Transverse colon (tissue), 4 donors: ENCODE data around the gene FOSL2. TPM values are rescaled to one million over a fixed set of nuclear protein-coding genes. Genes with fewer than 3 reads are reported as not detected.

Source experiments
- DNase-seq: peaks from one replicate; pipeline ENCODE4 v3.0.0-alpha.2; 2019
- H3K27ac ChIP-seq, 4 donors: fragments of 200-600 bp; sonication (generic); 2 replicates each; pipeline ENCODE4 v1.5.1; 2016 to 2018; ENCODE audit warnings: inconsistent platforms in 4 of 4
- H3K27me3 ChIP-seq: fragments of 200-600 bp; sonication (generic); 2 replicates; pipeline ENCODE4 v1.5.1; 2017; ENCODE audit warnings: inconsistent platforms
- H3K36me3 ChIP-seq, 4 donors: fragments of 200-600 bp; sonication (generic); 2 replicates each; pipeline ENCODE4 v1.5.1; 2017 to 2019; ENCODE audit warnings: inconsistent platforms in 4 of 4
- H3K4me1 ChIP-seq, 4 donors: fragments of 200-600 bp; sonication (generic); 2 replicates each; pipeline ENCODE4 v1.5.1; 2017 to 2020; ENCODE audit warnings: inconsistent platforms in 4 of 4
- H3K4me3 ChIP-seq, 4 donors: fragments of 200-600 bp; sonication (generic); 1 replicate in 1 of 4; 2 replicates in 3 of 4; pipeline versions ENCODE4 v1.5.1 to v1.6.1; 2017 to 2019; ENCODE audit warnings: inconsistent platforms in 4 of 4
- H3K9me3 ChIP-seq, 2 donors: fragments of 200-600 bp; sonication (generic); 2 replicates each; pipeline ENCODE4 v1.5.1; 2017 to 2019; ENCODE audit warnings: inconsistent platforms in 2 of 2
- EP300 ChIP-seq: sonication (generic); formaldehyde crosslinking; IDR thresholded peaks from one replicate; pipeline ENCODE4 v1.6.1; 2017; ENCODE audit warnings: antibody characterized with exemption, low read depth
- POLR2A ChIP-seq: fragments of 450-650 bp; IDR thresholded peaks from one replicate; pipeline ENCODE4 v1.6.1; 2016; ENCODE audit warnings: antibody characterized with exemption, mild to moderate bottlenecking, moderate library complexity
- POLR2AphosphoS5 ChIP-seq, 3 donors: sonication (generic); formaldehyde crosslinking; IDR thresholded peaks; one replicate each; pipeline ENCODE4 v1.6.1; 2016; ENCODE audit warnings: antibody characterized with exemption in 3 of 3
- WGBS, 2 donors: methylation state at CpG; one replicate each; pipeline ENCODE4 v1.1.5; 2018; ENCODE audit warnings: low coverage in 1 of 2; 5-methylcytosine and 5-hydroxymethylcytosine counted together
- in situ Hi-C, 4 donors: fragments of 200-750 bp; cut with MboI; loops; one replicate each; pipeline versions ENCODE4 v1.15.0 to v1.15.1; 2017; ENCODE audit warnings: low sequenced_read_pairs in 3 of 4, low pct_ligation_motif_present in 1 of 4, low pct_unique_long_range_greater_than_20kb in 1 of 4
- intact Hi-C: fragments of 100-400 bp; cut with DNase I; formaldehyde crosslinking; loops from one replicate; pipeline ENCODE4 v1.15.1; 2023; ENCODE audit warnings: low total_unique reads
- total RNA-seq, 4 donors: library from RNA; depleted of rRNA; stranded (reverse); fragments of >200 nt; gene quantifications; one replicate each; pipeline ENCODE4 v1.1.0, GENCODE V29; 2016
- TF ChIP-seq, protein P1 (sequence below), 5 experiments: fragments of 200-600 bp in 3 of 5; fragments of 450-650 bp in 2 of 5; sonication (generic) in 3 of 5; IDR thresholded peaks; 1 replicate in 2 of 5; 2 replicates in 3 of 5; pipeline ENCODE4 v1.5.1; 2016 to 2017; ENCODE audit warnings: antibody characterized with exemption in 5 of 5, inconsistent platforms in 3 of 5, mild to moderate bottlenecking in 2 of 5, moderate library complexity in 1 of 5

FOSL2 gene
- total RNA-seq, 4 donors from 2014 or later: 135 to 358 (median 233) TPM

DNA sequence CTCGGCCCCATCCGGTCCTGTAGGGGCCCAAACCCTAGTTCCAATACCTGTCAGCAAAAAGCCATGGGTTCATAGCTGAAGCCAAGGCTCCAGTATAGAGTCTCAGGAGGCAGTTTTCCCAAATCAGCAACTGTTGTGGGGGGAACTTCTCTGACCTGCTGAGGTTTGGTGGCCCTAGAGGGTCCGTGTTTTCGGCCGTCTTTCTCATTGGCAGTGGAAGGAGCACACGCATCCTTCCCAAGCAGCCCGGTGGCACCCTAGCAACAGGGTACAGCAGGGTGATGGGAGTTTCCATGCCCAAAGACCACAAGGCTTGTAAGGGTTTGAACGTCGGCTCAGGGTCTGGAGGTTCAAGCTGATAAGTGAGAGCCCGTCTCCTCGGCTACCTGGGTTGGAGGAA, 6.6 kb downstream of the FOSL2 start:
- Histone ChIP-seq H3K4me1 (peaks cover 49 to 75% (median 61%) of the 10 kb centered on the region in 4 donors), H3K4me3 (peak overlapping the region in 1 of 4 donors; percentile 99), H3K9me3 (no peaks in the 10 kb centered on the region), H3K36me3 (peaks cover 0 to 16% (median 6%) of the 10 kb centered on the region in 4 donors), H3K27ac (peak overlapping the region; percentile 100), H3K27me3 (no peaks in the 10 kb centered on the region)
- in situ Hi-C loops: no loop called here
- peak in 1 of 3 donors; percentile 10 for TF ChIP-seq POLR2AphosphoS5 (IDR thresholded peaks at IDR 0.05)
- TF ChIP-seq, protein P1, sequence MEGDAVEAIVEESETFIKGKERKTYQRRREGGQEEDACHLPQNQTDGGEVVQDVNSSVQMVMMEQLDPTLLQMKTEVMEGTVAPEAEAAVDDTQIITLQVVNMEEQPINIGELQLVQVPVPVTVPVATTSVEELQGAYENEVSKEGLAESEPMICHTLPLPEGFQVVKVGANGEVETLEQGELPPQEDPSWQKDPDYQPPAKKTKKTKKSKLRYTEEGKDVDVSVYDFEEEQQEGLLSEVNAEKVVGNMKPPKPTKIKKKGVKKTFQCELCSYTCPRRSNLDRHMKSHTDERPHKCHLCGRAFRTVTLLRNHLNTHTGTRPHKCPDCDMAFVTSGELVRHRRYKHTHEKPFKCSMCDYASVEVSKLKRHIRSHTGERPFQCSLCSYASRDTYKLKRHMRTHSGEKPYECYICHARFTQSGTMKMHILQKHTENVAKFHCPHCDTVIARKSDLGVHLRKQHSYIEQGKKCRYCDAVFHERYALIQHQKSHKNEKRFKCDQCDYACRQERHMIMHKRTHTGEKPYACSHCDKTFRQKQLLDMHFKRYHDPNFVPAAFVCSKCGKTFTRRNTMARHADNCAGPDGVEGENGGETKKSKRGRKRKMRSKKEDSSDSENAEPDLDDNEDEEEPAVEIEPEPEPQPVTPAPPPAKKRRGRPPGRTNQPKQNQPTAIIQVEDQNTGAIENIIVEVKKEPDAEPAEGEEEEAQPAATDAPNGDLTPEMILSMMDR (IDR thresholded peaks at IDR 0.05): no peak
- TF ChIP-seq EP300: no peak
- TF ChIP-seq POLR2A: no peak
- intact Hi-C loops: loop anchor here (5.0 to 10.0 kb wide), 2 partner anchors 234 to 627 kb away; partner anchors contain the start of gene MRPL33
- DNase-seq: no peak
- WGBS, 2 donors: 85% methylated on average over 11 of the region's 11 CpGs; no CpG with 5 or more reads in 1 of the 2 donors

DNA sequence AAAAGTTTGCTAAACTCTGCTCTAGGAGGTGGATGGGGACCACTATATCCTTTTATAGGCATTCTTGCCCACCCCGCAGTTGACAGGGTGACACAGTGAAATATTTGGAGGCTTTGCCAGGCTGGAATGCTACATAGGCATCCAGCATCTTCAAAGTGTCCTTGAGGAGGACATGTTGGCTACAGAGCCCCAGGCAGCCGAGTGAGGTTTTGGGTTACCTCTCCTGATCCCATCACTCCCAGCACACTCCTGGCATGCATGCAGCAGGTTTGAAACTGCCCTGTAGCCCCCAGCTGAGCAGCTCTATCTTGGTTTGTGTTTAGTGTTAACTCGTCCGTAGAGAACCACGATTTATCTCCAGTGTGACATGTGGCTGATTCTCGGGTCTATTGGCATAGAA, 7.3 kb downstream of the FOSL2 start:
- intact Hi-C loops: loop anchor here (5.0 to 10.0 kb wide), 2 partner anchors 235 to 628 kb away; partner anchors contain the start of gene MRPL33
- 12 to 60% methylated on average over 3 to 6 of the region's 6 CpGs for WGBS, 2 donors
- H3K4me3 ChIP-seq: peak overlapping the region in 1 of 4 donors; percentile 99

DNA sequence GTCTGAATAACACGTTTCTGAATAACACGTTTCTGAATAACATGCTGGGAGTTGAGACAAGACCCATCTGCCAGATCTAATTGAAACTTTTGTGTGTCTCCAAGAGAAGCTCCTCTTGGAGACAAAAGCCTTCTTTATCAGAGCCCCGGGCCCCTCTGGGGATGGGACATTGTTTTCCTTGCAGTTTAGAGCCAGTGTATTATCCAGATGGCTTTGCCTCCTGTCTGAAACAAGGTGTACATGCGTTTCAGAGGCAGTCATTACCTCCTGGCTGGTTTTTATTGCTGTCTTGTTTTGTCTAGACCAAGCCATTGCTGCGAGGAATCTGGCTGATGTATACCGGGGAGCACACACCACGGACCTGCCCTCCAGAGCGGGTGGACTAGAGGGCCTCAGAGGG, 7.8 kb downstream of the FOSL2 start:
- in situ Hi-C loops (loop anchor here in 2 of 4 donors (25.0 kb wide), 1 partner anchor 638 kb away; the partner anchor contains the start of gene MRPL33 (in 2 of the 2)), intact Hi-C loops (no loop called here)
- Histone ChIP-seq H3K4me3 (no peak overlapping the region), H3K9me3 (no peaks in the 10 kb centered on the region), H3K27ac (peak overlapping the region; percentile 100), H3K4me1 (peaks cover 52 to 79% (median 64%) of the 10 kb centered on the region in 4 donors), H3K36me3 (peaks cover 0 to 27% (median 15%) of the 10 kb centered on the region in 4 donors), H3K27me3 (no peaks in the 10 kb centered on the region)
- TF ChIP-seq, protein P1 (IDR thresholded peaks at IDR 0.05): no peak
- TF ChIP-seq POLR2AphosphoS5 (IDR thresholded peaks at IDR 0.05) (no peak), EP300 (no peak), POLR2A (no peak)
- DNase-seq: no peak
- WGBS, 2 donors: 0 to 42% methylated on average over 1 to 8 of the region's 8 CpGs

More for the DNA sequence above, 7.3 kb downstream of the FOSL2 start:
- Histone ChIP-seq H3K36me3 (peaks cover 0 to 23% (median 13%) of the 10 kb centered on the region in 4 donors), H3K27me3 (no peaks in the 10 kb centered on the region), H3K27ac (peak overlapping the region; percentile 100), H3K9me3 (no peaks in the 10 kb centered on the region), H3K4me1 (peaks cover 52 to 75% (median 64%) of the 10 kb centered on the region in 4 donors)
- in situ Hi-C loops: loop anchor here in 2 of 4 donors (25.0 kb wide), 1 partner anchor 638 kb away; the partner anchor contains the start of gene MRPL33 (in 2 of the 2)
- TF ChIP-seq POLR2AphosphoS5 (IDR thresholded peaks at IDR 0.05) (peak in 1 of 3 donors; percentile 30), EP300 (no peak)
- DNase-seq: no peak

DNA sequence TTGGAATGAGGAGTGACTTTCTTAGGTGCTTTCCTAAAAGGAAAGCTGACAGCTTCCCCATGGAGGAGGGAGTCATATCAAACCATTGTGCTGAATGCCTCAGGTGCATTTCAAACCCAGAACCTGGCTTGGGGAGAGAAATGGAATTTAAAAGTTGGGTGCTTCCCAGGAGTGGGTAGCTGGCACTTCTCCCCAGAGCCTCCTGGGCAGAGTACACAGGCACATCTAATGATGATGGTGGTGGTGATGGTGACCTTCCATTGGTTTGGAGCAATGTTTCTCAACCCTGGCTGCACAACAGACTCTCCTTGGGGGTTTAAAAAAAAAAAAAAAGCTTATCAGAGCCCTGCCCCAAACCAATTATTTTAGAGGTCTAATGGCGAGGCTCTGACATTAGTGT, 8.3 kb downstream of the FOSL2 start:
- intact Hi-C loops (no loop called here), in situ Hi-C loops (loop anchor here in 2 of 4 donors (25.0 kb wide), 1 partner anchor 639 kb away; the partner anchor contains the start of gene MRPL33 (in 2 of the 2))
- TF ChIP-seq, protein P1 (IDR thresholded peaks at IDR 0.05): no peak
- TF ChIP-seq POLR2AphosphoS5 (IDR thresholded peaks at IDR 0.05) (no peak), POLR2A (no peak), EP300 (no peak)

More for the DNA sequence above, 8.3 kb downstream of the FOSL2 start:
- Histone ChIP-seq H3K36me3 (peaks cover 0 to 32% (median 18%) of the 10 kb centered on the region in 4 donors), H3K4me1 (peaks cover 52 to 82% (median 64%) of the 10 kb centered on the region in 4 donors), H3K9me3 (no peaks in the 10 kb centered on the region), H3K27ac (peak overlapping the region; percentile 100), H3K27me3 (no peaks in the 10 kb centered on the region), H3K4me3 (no peak overlapping the region)
- 88% methylated on average over 1 of the region's 1 CpG; no CpG with 5 or more reads in 1 of the 2 donors for WGBS, 2 donors
- no peak for DNase-seq
